D721Med (cell line): ENCODE data around the gene ANKRD28.

Source experiments
- DNase-seq: peaks from one replicate; pipeline ENCODE4 v3.0.0; 2011; ENCODE audit warnings: low spot score; ENCODE audit not compliant: insufficient read length
- FAIRE-seq: peaks from 2 replicates; lab custom pipeline; 2011; peaks lifted over from hg19 to GRCh38; lab: Jason Lieb, UNC
- CTCF ChIP-seq: IDR thresholded peaks from 2 replicates; pipeline ENCODE4 v1.5.1; 2012; ENCODE audit warnings: mild to moderate bottlenecking, control low read depth; ENCODE audit not compliant: insufficient read depth; ENCODE audit errors: missing control alignments

The ANKRD28 gene

GRCh38 chr3:15726043-15726442 lies 71.7 kb downstream of the ANKRD28 start:
- FAIRE-seq (no peak), DNase-seq (no peak)
- TF ChIP-seq CTCF = no peak

GRCh38 chr3:15724446-15724845 lies 73.3 kb downstream of the ANKRD28 start:
- DNase-seq = no peak
- no peak for TF ChIP-seq CTCF
- FAIRE-seq = no peak

GRCh38 chr3:15723624-15723884 lies 74.2 kb downstream of the ANKRD28 start:
- FAIRE-seq = no peak
- no peak for DNase-seq
- no peak for TF ChIP-seq CTCF

GRCh38 chr3:15722877-15723623 lies 74.7 kb downstream of the ANKRD28 start:
- no peak for DNase-seq
- TF ChIP-seq CTCF = no peak
- no peak for FAIRE-seq

- FAIRE-seq (no peak), DNase-seq (no peak)
- no peak for TF ChIP-seq CTCF
Observed at GRCh38 chr3:15716178-15716577, 81.6 kb downstream of the ANKRD28 start.

GRCh38 chr3:15714448-15714847 lies 83.3 kb downstream of the ANKRD28 start:
- TF ChIP-seq CTCF = no peak
- no peak for FAIRE-seq
- no peak for DNase-seq

GRCh38 chr3:15713364-15713763 lies 84.4 kb downstream of the ANKRD28 start:
- TF ChIP-seq CTCF = no peak
- no peak for FAIRE-seq
- no peak for DNase-seq
